Esophagus muscularis mucosa (tissue), 3 donors: ENCODE results near the gene TMOD3.

Experiments used
- CTCF ChIP-seq, 3 experiments: fragments of 200-600 bp in 2 of 3; fragments of 450-650 bp in 1 of 3; sonication (generic) in 2 of 3; IDR thresholded peaks; one replicate each; pipeline ENCODE4 v1.5.1; 2017 to 2019; ENCODE audit warnings: antibody characterized with exemption in 3 of 3, mild to moderate bottlenecking in 2 of 3, moderate library complexity in 1 of 3
- POLR2A ChIP-seq: fragments of 450-650 bp; IDR thresholded peaks from one replicate; pipeline ENCODE4 v1.6.1; 2017; ENCODE audit warnings: antibody characterized with exemption, moderate library complexity, mild to moderate bottlenecking, low read depth

GRCh38 chr15:51917493-51917892, 88.0 kb downstream of the TMOD3 start:
- no peak for TF ChIP-seq POLR2A
- no peak for TF ChIP-seq CTCF (IDR thresholded peaks at IDR 0.05)
